22Rv1 (cell line): Measurements from ENCODE around the gene MYMK.

ENCODE experiments used
- H3K27ac ChIP-seq: fragments of 450-650 bp; 2 replicates; pipeline ENCODE4 v1.5.1; 2017
- ZFX ChIP-seq: fragments of 450-650 bp; IDR thresholded peaks from 2 replicates; pipeline ENCODE4 v1.6.1; 2017; ENCODE audit warnings: antibody characterized with exemption, borderline replicate concordance
- TF ChIP-seq, protein P1 (sequence below): fragments of 450-650 bp; IDR thresholded peaks from 2 replicates; pipeline ENCODE4 v1.5.1; 2017; ENCODE audit warnings: mild to moderate bottlenecking

MYMK gene

DNA sequence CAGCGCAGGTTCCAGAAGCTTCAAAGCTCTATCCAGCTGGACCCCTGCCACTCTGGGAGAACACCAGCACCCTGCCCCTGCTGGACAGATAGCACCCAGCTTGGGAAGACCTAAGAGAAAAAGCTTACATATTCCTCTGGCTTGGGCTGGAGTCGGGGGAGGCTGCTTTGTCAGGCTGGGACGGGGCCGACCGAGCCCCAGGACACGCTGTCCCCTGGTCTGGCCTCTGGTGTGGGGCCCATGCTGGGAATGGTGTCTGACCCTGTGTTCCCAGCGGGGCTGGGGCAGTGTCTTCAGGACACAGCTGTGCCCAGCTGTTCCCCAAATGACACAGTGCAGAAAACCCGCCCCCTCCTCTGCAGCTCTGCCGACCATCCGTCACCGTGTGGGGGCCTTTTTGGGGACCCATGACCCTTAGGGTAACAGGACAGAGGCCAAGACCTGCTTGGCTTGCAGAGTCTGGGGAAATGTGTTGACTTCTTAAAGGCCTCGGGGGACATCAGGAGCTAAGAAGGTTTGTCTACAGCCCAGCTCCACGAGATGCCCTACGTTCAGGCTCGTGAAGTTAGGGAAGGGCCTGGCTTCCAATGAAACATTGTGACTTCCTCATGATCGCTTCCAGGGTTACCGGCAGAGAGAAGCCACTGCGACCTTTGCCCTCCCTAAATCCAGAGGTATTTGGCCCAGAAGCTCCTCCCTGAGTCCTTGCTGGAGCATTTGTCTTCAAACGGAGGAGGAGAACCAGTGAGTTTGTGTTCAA, 25.4 kb downstream of the MYMK start:
- H3K27ac ChIP-seq, result no peak overlapping the region
- TF ChIP-seq, protein P1, sequence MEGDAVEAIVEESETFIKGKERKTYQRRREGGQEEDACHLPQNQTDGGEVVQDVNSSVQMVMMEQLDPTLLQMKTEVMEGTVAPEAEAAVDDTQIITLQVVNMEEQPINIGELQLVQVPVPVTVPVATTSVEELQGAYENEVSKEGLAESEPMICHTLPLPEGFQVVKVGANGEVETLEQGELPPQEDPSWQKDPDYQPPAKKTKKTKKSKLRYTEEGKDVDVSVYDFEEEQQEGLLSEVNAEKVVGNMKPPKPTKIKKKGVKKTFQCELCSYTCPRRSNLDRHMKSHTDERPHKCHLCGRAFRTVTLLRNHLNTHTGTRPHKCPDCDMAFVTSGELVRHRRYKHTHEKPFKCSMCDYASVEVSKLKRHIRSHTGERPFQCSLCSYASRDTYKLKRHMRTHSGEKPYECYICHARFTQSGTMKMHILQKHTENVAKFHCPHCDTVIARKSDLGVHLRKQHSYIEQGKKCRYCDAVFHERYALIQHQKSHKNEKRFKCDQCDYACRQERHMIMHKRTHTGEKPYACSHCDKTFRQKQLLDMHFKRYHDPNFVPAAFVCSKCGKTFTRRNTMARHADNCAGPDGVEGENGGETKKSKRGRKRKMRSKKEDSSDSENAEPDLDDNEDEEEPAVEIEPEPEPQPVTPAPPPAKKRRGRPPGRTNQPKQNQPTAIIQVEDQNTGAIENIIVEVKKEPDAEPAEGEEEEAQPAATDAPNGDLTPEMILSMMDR, result no peak
- no peak for TF ChIP-seq ZFX

DNA sequence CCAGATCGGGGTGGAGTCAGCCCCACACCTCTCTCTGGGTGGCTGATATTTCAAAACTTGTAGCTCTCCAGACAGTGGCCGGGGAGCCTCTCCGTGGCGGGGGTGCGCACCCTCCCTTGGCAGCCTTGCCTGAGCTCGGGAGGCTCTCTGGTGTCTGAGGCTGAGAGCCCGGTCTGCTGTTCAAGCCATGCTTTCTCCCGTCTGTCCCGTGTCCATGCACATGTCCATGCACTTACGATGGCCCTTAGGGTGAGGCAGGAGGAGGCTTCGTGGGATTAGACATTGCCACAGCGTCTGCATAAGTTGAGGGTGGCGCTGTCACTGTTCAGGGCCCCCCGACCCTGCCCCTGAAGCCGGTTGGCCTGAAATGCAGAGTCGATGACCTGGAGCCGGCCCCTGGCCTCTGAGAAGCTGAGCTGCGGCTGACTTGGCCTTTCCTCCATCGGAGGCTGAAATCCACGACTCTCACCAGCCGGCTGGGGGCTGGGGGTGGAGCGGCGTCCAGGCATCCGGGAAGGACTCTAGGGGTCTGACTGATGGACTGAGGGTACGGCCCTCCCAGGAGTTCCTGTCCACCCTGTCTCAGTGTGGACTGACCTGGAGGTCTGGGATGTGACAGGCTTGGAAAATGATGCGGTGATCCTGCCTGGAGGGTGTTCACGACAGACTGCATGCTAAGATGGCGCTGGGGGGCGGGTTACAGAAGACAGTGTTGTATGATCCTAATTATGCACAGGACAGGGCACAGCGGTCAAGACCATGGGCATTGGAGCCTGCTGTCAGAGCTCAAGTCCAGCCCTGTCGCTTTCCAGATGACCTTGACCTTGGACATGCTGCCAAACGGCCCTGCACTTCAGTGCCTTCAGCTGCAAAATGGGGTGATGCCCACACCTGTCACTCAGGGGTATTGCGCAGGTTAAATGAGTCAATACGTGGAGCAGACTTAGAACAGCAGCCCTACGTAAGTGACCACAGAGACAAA, 27.6 kb downstream of the MYMK start:
- TF ChIP-seq, protein P1, result no peak
- no peak for TF ChIP-seq ZFX

DNA sequence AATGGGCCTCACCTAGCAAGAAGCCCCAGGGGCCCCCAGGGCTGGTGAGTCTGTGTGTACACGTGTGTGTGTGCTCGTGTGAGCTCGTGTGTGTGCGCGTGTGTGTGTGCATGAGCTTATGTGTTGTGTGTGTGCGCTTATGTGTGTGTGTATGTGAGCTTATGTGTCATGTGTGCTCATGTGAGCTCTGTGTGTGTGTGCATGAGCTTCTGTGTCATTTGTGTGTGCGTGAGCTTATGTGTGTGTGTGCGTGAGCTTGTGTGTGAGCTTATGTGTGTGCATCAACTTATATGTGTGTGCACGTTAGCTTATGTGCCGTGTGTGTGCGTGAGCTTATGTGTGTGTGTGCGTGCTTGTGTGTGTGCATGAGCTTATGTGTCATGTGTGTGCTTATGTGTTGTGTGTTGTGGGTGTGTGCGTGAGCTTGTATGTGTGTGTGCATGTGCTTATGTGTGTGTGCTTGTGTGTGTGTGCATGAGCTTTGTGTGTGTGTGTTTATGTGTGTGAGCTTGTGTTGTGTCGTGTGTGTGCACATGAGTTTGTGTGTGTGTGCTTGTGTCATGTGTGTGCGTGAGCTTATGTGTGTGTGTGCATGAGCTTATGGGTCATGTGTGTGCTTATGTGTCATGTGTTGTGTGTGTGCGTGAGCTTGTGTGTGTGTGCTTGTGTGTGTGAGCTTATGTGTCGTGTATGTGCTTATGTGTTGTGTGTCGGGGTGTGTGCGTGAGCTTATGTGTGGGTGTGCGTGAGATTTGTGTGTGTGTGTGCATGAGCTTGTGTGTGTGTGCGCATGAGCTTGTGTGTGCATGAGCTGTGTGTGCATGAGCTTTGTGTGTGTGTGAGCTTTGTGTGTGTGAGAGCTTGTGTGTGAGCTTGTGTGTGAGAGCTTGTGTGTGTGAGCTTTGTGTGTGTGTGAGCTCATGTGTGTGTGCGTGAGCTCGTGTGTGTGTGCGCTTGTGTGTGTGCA, 29.1 kb downstream of the MYMK start:
- no peak overlapping the region for H3K27ac ChIP-seq
- TF ChIP-seq, protein P1, result no peak
- no peak for TF ChIP-seq ZFX

More for the DNA sequence above, 27.6 kb downstream of the MYMK start:
- H3K27ac ChIP-seq, result no peak overlapping the region

DNA sequence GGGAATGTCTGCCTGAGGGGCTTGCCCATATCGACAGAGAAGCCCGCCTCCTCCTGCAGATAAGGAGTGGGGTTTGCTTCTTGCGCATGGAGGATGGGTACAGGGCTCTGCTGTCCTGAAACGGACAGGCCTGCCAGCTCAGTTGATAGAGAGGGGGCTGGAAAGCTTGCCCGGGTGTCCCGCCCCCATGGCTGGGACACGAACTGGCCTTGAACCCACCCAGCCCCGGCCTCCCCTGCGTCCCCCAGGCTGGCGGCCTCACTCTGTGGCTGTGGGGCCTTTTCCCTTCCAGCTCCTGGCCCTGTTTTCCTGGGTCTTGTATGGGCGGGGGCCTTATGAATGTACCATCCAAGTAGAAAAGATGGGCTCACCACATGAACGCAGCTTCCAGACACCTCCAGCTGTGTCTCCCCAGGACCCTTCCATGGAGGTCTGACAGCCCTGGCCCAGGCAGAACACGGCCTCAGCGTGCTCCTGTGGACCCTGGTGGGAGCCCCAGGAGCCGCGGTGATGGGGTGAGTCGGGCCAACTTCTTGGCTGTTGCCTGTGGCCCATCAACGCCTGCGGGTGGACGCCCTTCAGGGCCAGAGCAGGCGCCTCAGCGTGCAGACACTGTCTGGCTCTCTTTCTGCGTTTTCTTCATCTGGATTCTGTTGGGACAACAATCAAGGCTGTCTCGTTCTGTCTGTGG, 30.0 kb downstream of the MYMK start:
- H3K27ac ChIP-seq, result no peak overlapping the region
- TF ChIP-seq ZFX, result no peak
- TF ChIP-seq, protein P1, result no peak

DNA sequence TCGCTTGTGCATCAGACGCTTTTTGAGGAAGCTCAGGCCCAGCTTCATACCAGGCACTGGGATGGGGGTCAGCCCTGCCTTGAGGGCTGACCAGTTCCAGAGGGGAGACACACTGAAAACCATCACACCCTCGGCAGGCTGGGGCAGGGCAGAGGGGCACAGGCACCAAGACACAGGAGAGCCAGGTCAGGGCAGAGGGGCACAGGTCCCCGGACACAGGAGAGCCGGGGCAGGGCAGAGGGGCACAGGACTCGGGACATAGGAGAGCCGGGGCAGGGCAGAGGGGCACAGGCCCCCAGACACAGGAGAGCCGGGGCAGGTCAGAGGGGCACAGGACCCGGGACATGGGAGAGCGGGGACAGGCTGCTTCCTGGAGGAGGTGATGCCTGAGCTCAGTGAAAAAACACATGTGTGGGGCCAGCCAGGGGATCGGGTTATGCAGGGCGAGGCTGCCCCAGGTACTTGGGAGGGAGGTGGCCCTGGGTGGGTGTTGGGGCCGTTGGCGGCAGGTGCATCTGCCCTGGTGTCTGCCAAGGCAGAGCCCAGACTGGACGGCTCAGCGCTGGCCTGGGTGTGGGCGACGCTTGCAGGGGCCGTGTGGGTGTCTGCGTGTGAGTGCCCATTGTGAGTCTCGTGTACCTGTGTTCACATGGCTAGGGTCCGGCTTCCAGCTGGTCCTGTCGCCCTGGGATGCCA, 30.8 kb downstream of the MYMK start:
- TF ChIP-seq, protein P1, result no peak
- no peak for TF ChIP-seq ZFX
- no peak overlapping the region for H3K27ac ChIP-seq

DNA sequence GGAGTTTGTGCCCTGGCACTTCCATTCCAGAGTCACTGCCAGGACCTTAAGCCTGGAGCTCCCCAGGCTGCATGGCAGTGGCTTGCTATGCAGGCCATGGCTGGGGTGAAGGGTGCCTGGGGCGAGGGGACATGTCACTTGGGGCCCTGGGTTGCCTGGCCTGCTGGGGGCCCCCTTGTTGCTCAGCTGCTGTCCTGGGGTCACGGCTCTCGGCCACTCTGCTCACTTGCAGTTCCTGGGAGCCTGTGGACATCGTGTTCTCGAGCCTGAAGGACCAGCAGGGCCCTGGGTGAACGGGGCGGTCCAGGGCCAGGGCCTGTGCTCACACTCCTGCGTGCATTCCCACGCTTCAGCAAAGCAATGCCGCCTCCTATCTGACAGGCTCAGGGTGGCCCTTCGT, 31.3 kb downstream of the MYMK start:
- no peak for TF ChIP-seq ZFX
- TF ChIP-seq, protein P1, result no peak
- H3K27ac ChIP-seq, result no peak overlapping the region
